Smooth muscle cell (in vitro differentiated cells): ENCODE results near the gene SLC6A20. TPM values are rescaled to one million over a fixed set of nuclear protein-coding genes. Genes with fewer than 3 reads are reported as not detected.

Experiments used
- DNase-seq: peaks from one replicate; lab custom pipeline; 2025; ENCODE audit not compliant: unreplicated experiment; lab: John Stamatoyannopoulos, UW
- H2AFZ ChIP-seq: fragments of 200-600 bp; sonication (generic); 2 replicates; pipeline ENCODE4 v1.6.0; 2016; ENCODE audit warnings: antibody characterized with exemption, low read depth, mild to moderate bottlenecking
- H3F3A ChIP-seq: fragments of 200-600 bp; sonication (generic); 2 replicates; pipeline ENCODE4 v1.6.0; 2017; ENCODE audit warnings: antibody characterized with exemption, low read depth
- H3K27ac ChIP-seq: fragments of 200-600 bp; sonication (generic); 2 replicates; pipeline ENCODE4 v1.5.1; 2016; ENCODE audit warnings: low read depth, mild to moderate bottlenecking
- H3K27me3 ChIP-seq: fragments of 200-600 bp; sonication (generic); 2 replicates; pipeline ENCODE4 v1.6.1; 2016; ENCODE audit warnings: low read depth, mild to moderate bottlenecking
- H3K36me3 ChIP-seq: fragments of 200-600 bp; sonication (generic); 2 replicates; pipeline ENCODE4 v1.5.1; 2016; ENCODE audit warnings: low read depth
- H3K4me1 ChIP-seq: fragments of 200-600 bp; sonication (generic); 2 replicates; pipeline ENCODE4 v1.5.1; 2016; ENCODE audit warnings: low read depth
- H3K4me2 ChIP-seq: fragments of 200-600 bp; sonication (generic); 2 replicates; pipeline ENCODE4 v1.6.0; 2016; ENCODE audit warnings: mild to moderate bottlenecking
- H3K4me3 ChIP-seq: fragments of 200-600 bp; sonication (generic); 2 replicates; pipeline ENCODE4 v1.5.1; 2016; ENCODE audit warnings: mild to moderate bottlenecking
- H3K79me2 ChIP-seq: fragments of 200-600 bp; sonication (generic); 2 replicates; pipeline ENCODE4 v1.6.0; 2016; ENCODE audit warnings: low read depth, mild to moderate bottlenecking
- H3K9ac ChIP-seq: fragments of 200-600 bp; sonication (generic); 2 replicates; pipeline ENCODE4 v1.6.0; 2016; ENCODE audit warnings: low read depth
- H3K9me3 ChIP-seq: fragments of 200-600 bp; sonication (generic); replicated peaks from 2 replicates; pipeline ENCODE4 v1.5.1; 2016; ENCODE audit warnings: low read depth
- H4K20me1 ChIP-seq: fragments of 200-600 bp; sonication (generic); 2 replicates; pipeline ENCODE4 v1.6.0; 2016; ENCODE audit warnings: low read depth
- WGBS: methylation state at CpG from one replicate; pipeline ENCODE4 v1.1.7; 2016; ENCODE audit warnings: low lambda C conversion rate; 5-methylcytosine and 5-hydroxymethylcytosine counted together
- polyA plus RNA-seq: library from polyadenylated mRNA; unstranded; fragments of >200 nt; fragmentation: Nextera tagmentation; extraction: Ambion mirVana; gene quantifications from 2 replicates; pipeline ENCODE4 v1.2.1, GENCODE V29; 2016
- total RNA-seq: library from RNA; depleted of rRNA; stranded (reverse); fragments of >200 nt; gene quantifications from 2 replicates; pipeline ENCODE4 v1.2.3, GENCODE V29; 2014
- TF ChIP-seq, protein P1 (sequence below): fragments of 200-600 bp; sonication (generic); IDR thresholded peaks from 2 replicates; pipeline ENCODE4 v1.5.1; 2017; ENCODE audit warnings: borderline replicate concordance, mild to moderate bottlenecking, antibody characterized with exemption; ENCODE audit not compliant: insufficient read depth, poor library complexity, severe bottlenecking

SLC6A20 gene
- total and polyA plus RNA-seq, 2 experiments from 2014 or later, result 0.10 to 0.49 TPM

DNA sequence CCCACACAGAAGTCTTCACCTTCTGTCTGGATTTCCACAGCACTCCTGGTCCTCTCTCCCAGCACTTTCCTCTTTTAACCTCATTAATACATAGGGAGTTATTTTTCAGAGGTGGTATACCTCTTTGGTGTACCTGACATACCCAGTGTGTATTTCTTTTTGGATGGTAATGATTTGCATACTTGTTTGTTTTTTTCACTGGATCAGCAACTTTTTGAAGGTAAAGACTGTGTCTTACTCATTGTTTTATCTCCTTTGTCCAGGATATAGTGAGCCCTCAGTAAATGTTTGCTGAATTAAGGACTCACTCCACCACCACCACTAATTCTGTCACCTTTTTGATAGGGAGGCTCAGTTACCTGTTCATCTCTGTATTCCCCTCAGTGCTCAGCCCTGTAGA is 55.1 kb downstream of the SLC6A20 start:
- Histone ChIP-seq H3K4me3 (no peak overlapping the region), H3K4me2 (no peak overlapping the region), H3F3A (no peaks in the 10 kb centered on the region), H3K27ac (no peak overlapping the region), H3K9me3 (no peaks in the 10 kb centered on the region), H3K9ac (no peak overlapping the region), H3K4me1 (no peaks in the 10 kb centered on the region), H3K36me3 (peaks cover 38% of the 10 kb centered on the region), H4K20me1 (no peaks in the 10 kb centered on the region), H2AFZ (no peak overlapping the region), H3K79me2 (no peaks in the 10 kb centered on the region), H3K27me3 (no peaks in the 10 kb centered on the region)
- no peak for DNase-seq
- TF ChIP-seq, protein P1, sequence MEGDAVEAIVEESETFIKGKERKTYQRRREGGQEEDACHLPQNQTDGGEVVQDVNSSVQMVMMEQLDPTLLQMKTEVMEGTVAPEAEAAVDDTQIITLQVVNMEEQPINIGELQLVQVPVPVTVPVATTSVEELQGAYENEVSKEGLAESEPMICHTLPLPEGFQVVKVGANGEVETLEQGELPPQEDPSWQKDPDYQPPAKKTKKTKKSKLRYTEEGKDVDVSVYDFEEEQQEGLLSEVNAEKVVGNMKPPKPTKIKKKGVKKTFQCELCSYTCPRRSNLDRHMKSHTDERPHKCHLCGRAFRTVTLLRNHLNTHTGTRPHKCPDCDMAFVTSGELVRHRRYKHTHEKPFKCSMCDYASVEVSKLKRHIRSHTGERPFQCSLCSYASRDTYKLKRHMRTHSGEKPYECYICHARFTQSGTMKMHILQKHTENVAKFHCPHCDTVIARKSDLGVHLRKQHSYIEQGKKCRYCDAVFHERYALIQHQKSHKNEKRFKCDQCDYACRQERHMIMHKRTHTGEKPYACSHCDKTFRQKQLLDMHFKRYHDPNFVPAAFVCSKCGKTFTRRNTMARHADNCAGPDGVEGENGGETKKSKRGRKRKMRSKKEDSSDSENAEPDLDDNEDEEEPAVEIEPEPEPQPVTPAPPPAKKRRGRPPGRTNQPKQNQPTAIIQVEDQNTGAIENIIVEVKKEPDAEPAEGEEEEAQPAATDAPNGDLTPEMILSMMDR, result no peak

DNA sequence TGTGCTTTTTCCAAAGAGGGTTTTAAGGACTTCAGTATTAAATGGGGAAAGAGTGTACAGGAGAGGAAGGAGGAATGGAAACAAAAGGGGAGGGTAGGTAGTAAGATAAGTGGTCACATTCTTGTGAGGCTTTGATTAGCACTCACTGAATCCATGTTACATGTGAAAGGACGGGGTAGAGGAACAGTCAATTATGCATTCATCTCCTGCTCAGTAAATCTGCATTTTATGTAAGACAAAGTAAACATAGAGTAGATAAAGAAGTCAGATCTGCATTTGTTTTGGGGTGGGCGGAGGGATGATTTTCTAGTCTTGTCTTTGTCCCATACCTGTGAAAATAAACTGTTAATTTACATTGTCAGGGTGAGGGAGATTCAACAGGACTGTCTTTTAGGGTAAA is 56.3 kb downstream of the SLC6A20 start:
- WGBS, result 88% methylated on average over 2 of the region's 2 CpGs

DNA sequence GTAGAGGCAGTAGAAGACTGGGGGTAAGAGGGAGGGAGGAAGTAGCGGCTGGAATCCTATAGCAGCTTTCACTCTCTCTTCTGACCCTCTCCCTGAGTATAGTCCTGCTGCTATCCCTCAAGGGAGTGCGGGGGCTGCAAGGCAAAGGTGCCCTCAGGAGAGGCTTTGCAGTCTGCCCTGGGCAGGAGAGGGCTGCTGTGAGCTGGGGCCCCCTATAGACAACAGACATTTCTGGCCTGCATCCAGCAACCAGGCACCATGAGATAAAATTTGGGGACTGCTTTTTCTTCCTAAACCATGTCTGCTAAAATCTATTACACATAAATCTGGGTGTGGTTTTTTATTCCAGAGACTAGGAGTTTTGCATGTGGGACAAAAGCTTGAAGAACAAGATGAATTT is 59.1 kb downstream of the SLC6A20 start:
- no peaks in the 10 kb centered on the region for H3K79me2 ChIP-seq
- H3K27me3 ChIP-seq, result no peaks in the 10 kb centered on the region
- H3K4me2 ChIP-seq, result no peak overlapping the region
- H3K36me3 ChIP-seq, result peaks cover 41% of the 10 kb centered on the region
- H3F3A ChIP-seq, result no peaks in the 10 kb centered on the region
- no peak for DNase-seq
- H4K20me1 ChIP-seq, result no peaks in the 10 kb centered on the region
- H3K9ac ChIP-seq, result no peak overlapping the region
- no peak overlapping the region for H2AFZ ChIP-seq
- H3K27ac ChIP-seq, result no peak overlapping the region
- H3K9me3 ChIP-seq, result no peaks in the 10 kb centered on the region
- H3K4me1 ChIP-seq, result no peaks in the 10 kb centered on the region
- WGBS, result 85% methylated on average over 2 of the region's 2 CpGs
- no peak overlapping the region for H3K4me3 ChIP-seq
- TF ChIP-seq, protein P1, result no peak

More for the DNA sequence above, 56.3 kb downstream of the SLC6A20 start:
- no peak overlapping the region for H3K27ac ChIP-seq
- H3K4me2 ChIP-seq, result no peak overlapping the region
- no peaks in the 10 kb centered on the region for H3K27me3 ChIP-seq
- TF ChIP-seq, protein P1, result no peak
- H3K4me3 ChIP-seq, result no peak overlapping the region
- no peaks in the 10 kb centered on the region for H4K20me1 ChIP-seq
- DNase-seq, result no peak
- H3K79me2 ChIP-seq, result no peaks in the 10 kb centered on the region
- no peaks in the 10 kb centered on the region for H3F3A ChIP-seq
- H3K9me3 ChIP-seq, result no peaks in the 10 kb centered on the region
- peaks cover 44% of the 10 kb centered on the region for H3K36me3 ChIP-seq
- no peaks in the 10 kb centered on the region for H3K4me1 ChIP-seq
- H2AFZ ChIP-seq, result no peak overlapping the region
- no peak overlapping the region for H3K9ac ChIP-seq

DNA sequence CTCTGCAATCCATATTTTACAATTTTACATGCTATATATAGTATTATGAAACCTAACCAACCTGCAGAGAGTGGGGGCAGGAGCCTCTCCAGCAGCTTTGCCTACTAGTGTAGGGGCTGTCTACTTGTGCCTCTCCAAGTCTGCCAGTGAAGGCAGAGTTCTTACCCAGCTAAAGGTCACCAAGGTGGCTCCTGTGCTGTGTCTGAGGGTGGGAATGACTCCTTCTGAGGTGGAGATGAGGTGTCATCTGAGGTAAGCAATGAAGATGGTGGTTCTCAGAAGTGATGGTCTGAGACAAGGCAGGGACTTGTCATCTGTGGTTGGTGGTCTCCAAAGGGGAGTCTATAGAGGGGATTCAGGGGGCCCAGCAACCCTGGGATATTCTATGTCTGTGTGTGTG is 59.6 kb downstream of the SLC6A20 start:
- Histone ChIP-seq H3K9me3 (no peaks in the 10 kb centered on the region), H3K4me1 (no peaks in the 10 kb centered on the region), H3K4me2 (no peak overlapping the region), H3K4me3 (no peak overlapping the region), H3K27ac (no peak overlapping the region), H3F3A (no peaks in the 10 kb centered on the region), H2AFZ (no peak overlapping the region), H3K27me3 (no peaks in the 10 kb centered on the region), H3K79me2 (no peaks in the 10 kb centered on the region), H3K36me3 (peaks cover 44% of the 10 kb centered on the region), H4K20me1 (no peaks in the 10 kb centered on the region), H3K9ac (no peak overlapping the region)
- TF ChIP-seq, protein P1, result no peak
- no peak for DNase-seq
